Ovary (tissue), 9 donors: ENCODE results near the gene SLC37A1. TPM values are rescaled to one million over a fixed set of nuclear protein-coding genes. Genes with fewer than 3 reads are reported as not detected.

Experiments
- DNase-seq, 5 donors: peaks; one replicate each; pipeline ENCODE4 v3.0.0-alpha.2; 2019 to 2020
- H3K27ac ChIP-seq, 2 donors: fragments of 200-600 bp; one replicate each; pipeline versions ENCODE4 v1.5.1 to v1.8.0; 2019 to 2022
- H3K27me3 ChIP-seq: fragments of 200-600 bp; one replicate; pipeline ENCODE4 v1.8.0; 2022
- H3K36me3 ChIP-seq: fragments of 200-600 bp; sonication (generic); one replicate; pipeline ENCODE4 v1.5.1; 2019
- H3K4me1 ChIP-seq: one replicate; pipeline ENCODE4 v1.8.1; 2013; ENCODE audit warnings: mild to moderate bottlenecking, moderate library complexity; ENCODE audit not compliant: insufficient read depth
- H3K4me3 ChIP-seq: fragments of 200-600 bp; sonication (generic); one replicate; pipeline ENCODE4 v1.5.1; 2017
- H3K9me3 ChIP-seq, 2 donors: fragments of 200-600 bp in 1 of 2; sonication (generic) in 1 of 2; one replicate each; pipeline versions ENCODE4 v1.5.1 to v1.8.1; 2013 to 2019; ENCODE audit warnings: mild to moderate bottlenecking in 1 of 2, moderate library complexity in 1 of 2
- CTCF ChIP-seq, 3 donors: fragments of 450-650 bp in 2 of 3; fragments of 200-600 bp in 1 of 3; IDR thresholded peaks; one replicate each; pipeline versions ENCODE4 v1.5.1 to v1.8.0; 2016 to 2022; ENCODE audit warnings: antibody characterized with exemption in 3 of 3, mild to moderate bottlenecking in 1 of 3
- EP300 ChIP-seq: sonication (generic); formaldehyde crosslinking; IDR thresholded peaks from one replicate; pipeline ENCODE4 v1.6.1; 2017; ENCODE audit warnings: antibody characterized with exemption
- POLR2A ChIP-seq: fragments of 450-650 bp; IDR thresholded peaks from one replicate; pipeline ENCODE4 v1.6.1; 2017; ENCODE audit warnings: antibody characterized with exemption, mild to moderate bottlenecking, moderate library complexity
- WGBS, 3 donors: extraction: QIAGEN DNeasy Blood & Tissue Kit in 1 of 3; methylation state at CpG; one replicate each; pipeline versions ENCODE4 v1.1.5 to v1.1.7; 2013 to 2017; 5-methylcytosine and 5-hydroxymethylcytosine counted together
- intact Hi-C, 4 donors: fragments of 100-400 bp; cut with DNase I; formaldehyde crosslinking; loops; one replicate each; pipeline versions ENCODE4 v1.11.0 to v1.15.1; 2022 to 2023
- polyA plus RNA-seq, 2 donors: library from polyadenylated mRNA; stranded (reverse); fragments of 200-250 nt in 1 of 2; fragments of 350-450 nt in 1 of 2; fragmentation: Illumina TruSeq in 1 of 2; extraction: RNeasy Lipid Tissue Mini Kit (QIAGEN cat#74804) in 1 of 2; gene quantifications; one replicate each; pipeline ENCODE4 v1.2.3, GENCODE V29; 2013 to 2014
- total RNA-seq, 7 donors: library from RNA; depleted of rRNA in 2 of 7; stranded (reverse); fragments of >200 nt in 2 of 7; fragmentation: NEBNext Ultra II Directional in 3 of 7; extraction: Animal tissue kit (Norgen Biotek cat#: 25700) in 3 of 7; gene quantifications; one replicate each; pipeline versions ENCODE4 v1.1.0 to v1.2.4, GENCODE V29; 2016 to 2023
- donor health status: DM: no; HTN: no; CAD: no; lungs with moderate emphysema.
- donor health status: DM: no; HTN: no; CAD: no.
- donor health status: Bipolar disorder and iron deficiency.
- donor health status: DM: yes; HTN: yes; CAD: no.
- donor health status: DM: no; HTN: no; CAD: no.
- donor health status: DM: yes; HTN: yes; CAD: no.

The SLC37A1 gene
- total and polyA plus RNA-seq, 9 donors = 5.1 to 10.0 (median 7.4) TPM

GRCh38 chr21:42545317-42545716 lies 31.7 kb downstream of the SLC37A1 start:
- Histone ChIP-seq H3K27me3 (no peaks in the 10 kb centered on the region), H3K36me3 (no peaks in the 10 kb centered on the region), H3K4me3 (no peak overlapping the region), H3K9me3 (no peaks in the 10 kb centered on the region), H3K27ac (no peak overlapping the region), H3K4me1 (no peaks in the 10 kb centered on the region)
- 89 to 93% (median 92%) methylated on average over 4 of the region's 4 CpGs for WGBS, 3 donors
- intact Hi-C loops = no loop called here
- TF ChIP-seq EP300 (no peak), POLR2A (no peak), CTCF (IDR thresholded peaks at IDR 0.05) (no peak)
- DNase-seq = peak in 2 of 5 donors; percentile 7 to 8

- no peaks in the 10 kb centered on the region for H3K9me3 ChIP-seq
- TF ChIP-seq CTCF (IDR thresholded peaks at IDR 0.05) (no peak), EP300 (no peak), POLR2A (no peak)
- intact Hi-C loops = no loop called here
- WGBS, 3 donors = 88 to 92% (median 88%) methylated on average over 6 to 8 of the region's 8 CpGs
- H3K36me3 ChIP-seq = no peaks in the 10 kb centered on the region
- DNase-seq = no peak
- H3K4me1 ChIP-seq = no peaks in the 10 kb centered on the region
- no peaks in the 10 kb centered on the region for H3K27me3 ChIP-seq
- H3K27ac ChIP-seq = no peak overlapping the region
- H3K4me3 ChIP-seq = no peak overlapping the region
These were observed 32.1 kb downstream of the SLC37A1 start for GRCh38 chr21:42545745-42546144.

- Histone ChIP-seq H3K4me1 (no peaks in the 10 kb centered on the region), H3K9me3 (no peaks in the 10 kb centered on the region), H3K36me3 (no peaks in the 10 kb centered on the region), H3K27ac (no peak overlapping the region), H3K27me3 (no peaks in the 10 kb centered on the region), H3K4me3 (no peak overlapping the region)
- DNase-seq = peak in 2 of 5 donors; percentile 12 to 13
- intact Hi-C loops = no loop called here
- WGBS, 3 donors = 90 to 94% (median 92%) methylated on average over 14 of the region's 14 CpGs
- TF ChIP-seq CTCF (IDR thresholded peaks at IDR 0.05) (no peak), EP300 (no peak), POLR2A (no peak)
These were observed 32.8 kb downstream of the SLC37A1 start for GRCh38 chr21:42546433-42546832.

- Histone ChIP-seq H3K4me3 (no peak overlapping the region), H3K36me3 (no peaks in the 10 kb centered on the region), H3K9me3 (no peaks in the 10 kb centered on the region), H3K4me1 (no peaks in the 10 kb centered on the region), H3K27ac (no peak overlapping the region), H3K27me3 (no peaks in the 10 kb centered on the region)
- no peak for TF ChIP-seq CTCF (IDR thresholded peaks at IDR 0.05)
- no peak for TF ChIP-seq EP300
- TF ChIP-seq POLR2A = no peak
- DNase-seq = peak in 2 of 5 donors; percentile 12 to 31
- WGBS, 3 donors = 91 to 92% (median 92%) methylated on average over 27 of the region's 27 CpGs
- intact Hi-C loops = no loop called here
These were observed 33.6 kb downstream of the SLC37A1 start for GRCh38 chr21:42547001-42547905.
